H1 (cell line): ENCODE results near the gene PFDN1. TPM values are rescaled to one million over a fixed set of nuclear protein-coding genes. Genes with fewer than 3 reads are reported as not detected.

Source experiments
- CTCF ChIA-PET: fragments of 300-600 bp; sonication (Branson Sonifier 250); formaldehyde crosslinking; loops from one replicate; lab custom pipeline; 2021; ENCODE audit not compliant: partially characterized antibody; lab: Charles Lee
- POLR2A ChIA-PET: fragments of 300-600 bp; sonication (Branson Sonifier 250); formaldehyde crosslinking; loops from one replicate; lab custom pipeline; 2021; ENCODE audit warnings: inconsistent platforms; ENCODE audit not compliant: partially characterized antibody; lab: Charles Lee
- DNase-seq, 2 experiments: peaks; one replicate each; pipeline versions ENCODE4 v3.0.0 to v3.0.0-alpha.2; 2010 to 2022; ENCODE audit warnings: low spot score in 2 of 2, low read depth in 1 of 2, mixed read lengths in 1 of 2
- FAIRE-seq: peaks from 2 replicates; lab custom pipeline; 2011; peaks lifted over from hg19 to GRCh38; lab: Jason Lieb, UNC
- H2AFZ ChIP-seq: 2 replicates; pipeline ENCODE4 v1.8.1; 2012; ENCODE audit warnings: low read length, inconsistent platforms
- H2AK5ac ChIP-seq: 2 replicates; pipeline ENCODE4 v1.6.1; 2013; ENCODE audit warnings: low read depth, low read length
- H2BK120ac ChIP-seq: replicated peaks from 2 replicates; pipeline ENCODE3; 2013; ENCODE audit warnings: low read depth, low read length, inconsistent platforms
- H2BK12ac ChIP-seq: 2 replicates; pipeline ENCODE4 v1.6.1; 2013; ENCODE audit warnings: low read depth, low read length
- H2BK15ac ChIP-seq: 2 replicates; pipeline ENCODE4 v1.6.1; 2013; ENCODE audit warnings: low read length
- H2BK20ac ChIP-seq: 2 replicates; pipeline ENCODE4 v1.6.1; 2013; ENCODE audit warnings: low read length
- H2BK5ac ChIP-seq: 2 replicates; pipeline ENCODE4 v1.6.1; 2013; ENCODE audit warnings: low read depth, low read length
- H3K14ac ChIP-seq: 2 replicates; pipeline ENCODE4 v1.6.1; 2013; ENCODE audit warnings: inconsistent platforms; ENCODE audit not compliant: insufficient read length
- H3K18ac ChIP-seq: 2 replicates; pipeline ENCODE4 v1.6.1; 2013; ENCODE audit warnings: low read length; ENCODE audit errors: extremely low read depth
- H3K23ac ChIP-seq: 2 replicates; pipeline ENCODE4 v1.6.1; 2013; ENCODE audit warnings: inconsistent platforms; ENCODE audit not compliant: insufficient read length
- H3K23me2 ChIP-seq: 2 replicates; pipeline ENCODE4 v1.6.1; 2013; ENCODE audit warnings: low read depth, low read length
- H3K27ac ChIP-seq: 2 replicates; pipeline ENCODE4 v1.6.1; 2011; ENCODE audit warnings: low read depth, low read length, inconsistent platforms
- H3K27me3 ChIP-seq, 4 experiments: replicated peaks in 1 of 4; 1 replicate in 1 of 4; 2 replicates in 3 of 4; pipeline versions ENCODE4 v1.6.1 to v1.8.1; 2011 to 2013; ENCODE audit warnings: low read length in 3 of 4, mild to moderate bottlenecking in 3 of 4, inconsistent platforms in 2 of 4, mixed read lengths in 2 of 4, moderate library complexity in 1 of 4; ENCODE audit not compliant: control insufficient read depth in 3 of 4, insufficient read depth in 3 of 4; ENCODE audit errors: extremely low read depth in 1 of 4
- H3K36me3 ChIP-seq, 4 experiments: 2 replicates each; pipeline versions ENCODE4 v1.6.1 to v1.8.1; 2011 to 2013; ENCODE audit warnings: mild to moderate bottlenecking in 4 of 4, low read length in 3 of 4, moderate library complexity in 2 of 4, control low read depth in 1 of 4, inconsistent platforms in 1 of 4; ENCODE audit not compliant: insufficient read depth in 4 of 4, control insufficient read depth in 2 of 4
- H3K4ac ChIP-seq: replicated peaks from 2 replicates; pipeline ENCODE3; 2013; ENCODE audit warnings: low read length, low read depth, mixed read lengths, inconsistent platforms; ENCODE audit not compliant: insufficient read length
- H3K4me1 ChIP-seq, 4 experiments: replicated peaks in 1 of 4; 1 replicate in 1 of 4; 2 replicates in 3 of 4; pipeline versions ENCODE4 v1.6.1 to v1.8.1; 2011 to 2013; ENCODE audit warnings: low read length in 3 of 4, inconsistent platforms in 2 of 4, mixed read lengths in 1 of 4; ENCODE audit not compliant: insufficient read depth in 4 of 4, control insufficient read depth in 3 of 4
- H3K4me2 ChIP-seq, 2 experiments: 2 replicates each; pipeline versions ENCODE4 v1.6.1 to v1.8.1; 2011 to 2013; ENCODE audit warnings: low read depth in 2 of 2, low read length in 2 of 2, control low read depth in 1 of 2, inconsistent platforms in 1 of 2, mild to moderate bottlenecking in 1 of 2; ENCODE audit not compliant: insufficient read depth in 1 of 2
- H3K4me3 ChIP-seq, 4 experiments: fragments of 200-600, 300-600 bp in 1 of 4; sonication (generic), shearing (Covaris generic), sonication (Bioruptor Twin) in 1 of 4; 2 replicates each; pipeline versions ENCODE4 v1.5.1 to v1.8.1; 2011 to 2016; ENCODE audit warnings: low read length in 4 of 4, low read depth in 3 of 4, control low read depth in 2 of 4, inconsistent platforms in 2 of 4, mild to moderate bottlenecking in 2 of 4, mixed read lengths in 1 of 4, moderate library complexity in 1 of 4; ENCODE audit not compliant: insufficient read depth in 2 of 4; ENCODE audit errors: extremely low read depth in 1 of 4
- H3K56ac ChIP-seq: replicated peaks from 2 replicates; pipeline ENCODE3; 2013; ENCODE audit warnings: low read depth, mild to moderate bottlenecking, mixed read lengths, low read length, inconsistent platforms; ENCODE audit not compliant: insufficient read length
- H3K79me1 ChIP-seq: 2 replicates; pipeline ENCODE4 v1.6.1; 2013; ENCODE audit warnings: low read depth, low read length, control low read depth
- H3K79me2 ChIP-seq, 2 experiments: 2 replicates each; pipeline versions ENCODE4 v1.6.1 to v1.8.1; 2012 to 2013; ENCODE audit warnings: low read length in 2 of 2, mild to moderate bottlenecking in 2 of 2, inconsistent platforms in 1 of 2; ENCODE audit not compliant: insufficient read depth in 2 of 2, control insufficient read depth in 1 of 2
- H3K9ac ChIP-seq, 4 experiments: replicated peaks in 1 of 4; 1 replicate in 1 of 4; 2 replicates in 3 of 4; pipeline versions ENCODE4 v1.6.1 to v1.8.1; 2011 to 2013; ENCODE audit warnings: low read depth in 3 of 4, low read length in 3 of 4, control low read depth in 2 of 4, mild to moderate bottlenecking in 2 of 4, moderate library complexity in 2 of 4, inconsistent platforms in 1 of 4; ENCODE audit errors: extremely low read depth in 1 of 4
- H3K9me3 ChIP-seq, 2 experiments: 2 replicates each; pipeline versions ENCODE4 v1.6.1 to v1.8.1; 2012 to 2013; ENCODE audit warnings: mild to moderate bottlenecking in 2 of 2, moderate library complexity in 2 of 2, control low read depth in 1 of 2, inconsistent platforms in 1 of 2, low read depth in 1 of 2, low read length in 1 of 2, mixed read lengths in 1 of 2; ENCODE audit not compliant: insufficient read depth in 2 of 2
- H4K20me1 ChIP-seq, 2 experiments: replicated peaks in 1 of 2; 2 replicates each; pipeline versions ENCODE3 to v1.8.1; 2011 to 2013; ENCODE audit warnings: inconsistent platforms in 2 of 2, low read length in 2 of 2, mild to moderate bottlenecking in 1 of 2; ENCODE audit not compliant: insufficient read depth in 2 of 2, control insufficient read depth in 1 of 2
- H4K5ac ChIP-seq: 2 replicates; pipeline ENCODE4 v1.6.1; 2013; ENCODE audit warnings: low read length, low read depth, mixed read lengths, inconsistent platforms; ENCODE audit not compliant: insufficient read length
- H4K8ac ChIP-seq: 2 replicates; pipeline ENCODE4 v1.8.0; 2013; ENCODE audit warnings: mild to moderate bottlenecking, moderate library complexity, low read length, inconsistent platforms; ENCODE audit not compliant: insufficient read depth; ENCODE audit errors: extremely low read depth
- H4K91ac ChIP-seq: replicated peaks from 2 replicates; pipeline ENCODE3; 2013; ENCODE audit warnings: low read length, mixed read lengths, inconsistent platforms; ENCODE audit not compliant: insufficient read length
- FOSL1 ChIP-seq: IDR thresholded peaks from 2 replicates; pipeline ENCODE4 v1.6.1; 2011; ENCODE audit warnings: mild to moderate bottlenecking, low read depth, low read length, moderate library complexity; ENCODE audit not compliant: insufficient read depth
- KDM1A ChIP-seq: fragments of 200-600, 300-600 bp; sonication (generic); IDR thresholded peaks from 2 replicates; pipeline ENCODE4 v1.7.1; 2016; ENCODE audit warnings: mild to moderate bottlenecking, low read length, borderline replicate concordance
- POLR2A ChIP-seq, 2 experiments: IDR thresholded peaks; 1 replicate in 1 of 2; 2 replicates in 1 of 2; pipeline ENCODE4 v1.6.1; 2011; ENCODE audit warnings: low read depth in 2 of 2, low read length in 2 of 2, mild to moderate bottlenecking in 2 of 2; ENCODE audit errors: control extremely low read depth in 1 of 2
- SIRT6 ChIP-seq: IDR thresholded peaks from one replicate; pipeline ENCODE4 v1.7.1; 2012; ENCODE audit warnings: low read length, inconsistent platforms
- SP2 ChIP-seq: IDR thresholded peaks from 2 replicates; pipeline ENCODE4 v1.6.1; 2012; ENCODE audit warnings: mild to moderate bottlenecking, low read length, inconsistent platforms
- USF2 ChIP-seq: IDR thresholded peaks from 2 replicates; pipeline ENCODE4 v1.6.1; 2011; ENCODE audit warnings: low read length, improper control_type of control experiment
- WGBS, 2 experiments: shearing (Covaris generic) in 1 of 2; methylation state at CpG; one replicate each; pipeline versions ENCODE4 v1.1.6 to v1.1.7; 2013 to 2015; ENCODE audit warnings: low lambda C conversion rate in 2 of 2, mixed read lengths in 2 of 2, inconsistent platforms in 1 of 2, low coverage in 1 of 2, missing lambda C conversion rate in 1 of 2; ENCODE audit not compliant: insufficient replicate concordance in 2 of 2, insufficient coverage in 1 of 2, insufficient read length in 1 of 2; ENCODE audit errors: extremely low coverage in 1 of 2, missing lambda C conversion rate in 1 of 2; 5-methylcytosine and 5-hydroxymethylcytosine counted together
- polyA plus RNA-seq, 7 experiments: library from polyadenylated mRNA; depleted of rRNA in 3 of 7; stranded (reverse) in 5 of 7; unstranded in 2 of 7; fragments of >200 nt in 5 of 7; fragments of 200-250 nt in 2 of 7; gene quantifications; 1 replicate in 5 of 7; 2 replicates in 1 of 7; 4 replicates in 1 of 7; pipeline versions ENCODE4 v1.2.1 to v1.2.3, GENCODE V29; 2011 to 2013; ENCODE audit warnings: missing spikeins in 2 of 7, mixed read lengths in 2 of 7
- total RNA-seq: library from RNA; stranded (reverse); fragmentation: NEBNext Ultra II Directional; extraction: Animal tissue kit (Norgen Biotek cat#: 25700); gene quantifications from 2 replicates; pipeline ENCODE4 v1.2.1, GENCODE V29; 2021

The PFDN1 gene
- total and polyA plus RNA-seq, 2 of the 8 experiments (the other 6 are each of a cell fraction or from before 2014, with no cell fraction given) = 53.0 to 89.6 TPM

- peaks cover 0 to 96% of the 10 kb centered on the region in 2 experiments; a peak in 3 of 4 replicates for H3K79me2 ChIP-seq
- CTCF ChIA-PET = interaction anchor here (1.3 kb wide), 3 partner anchors 25 to 53 kb away, joined by 3 read pairs; no protein-coding TSS in a partner anchor
- no peaks in the 10 kb centered on the region for H3K79me1 ChIP-seq
- H2BK20ac ChIP-seq = no peak overlapping the region
- no peaks in the 10 kb centered on the region; a peak in 1 of 8 replicates for H3K36me3 ChIP-seq
- no peak for TF ChIP-seq USF2
- no peak for TF ChIP-seq FOSL1
- no peak for TF ChIP-seq SIRT6
- TF ChIP-seq SP2 = no peak
- TF ChIP-seq KDM1A = no peak
- TF ChIP-seq POLR2A (IDR thresholded peaks at IDR 0.05; ENCODE audit: control extremely low read depth in 1 of 2, low read depth in 2 of 2, low read length in 2 of 2) = no peak
- TF ChIP-seq, all 59 proteins: peak for 0
- Histone ChIP-seq H3K4me1 (no peaks in the 10 kb centered on the region), H3K27me3 (no peaks in the 10 kb centered on the region), H3K18ac (no peak overlapping the region), H2BK12ac (no peak overlapping the region), H3K4ac (no peak overlapping the region), H3K9ac (no peak overlapping the region), H3K9me3 (no peaks in the 10 kb centered on the region), H2BK5ac (no peak overlapping the region), H3K4me3 (no peak overlapping the region), H3K56ac (no peak overlapping the region), H3K27ac (no peak overlapping the region), H2BK120ac (no peak overlapping the region), H4K91ac (no peak overlapping the region), H2AK5ac (no peak overlapping the region), H3K23me2 (no peaks in the 10 kb centered on the region; the same call in 1 of the 2 replicates), H2AFZ (no peak overlapping the region), H4K20me1 (peaks cover 4% of the 10 kb centered on the region in 2 experiments), H2BK15ac (no peak overlapping the region), H3K14ac (no peak overlapping the region), H4K5ac (no peak overlapping the region), H3K4me2 (no peak overlapping the region), H4K8ac (no peak overlapping the region), H3K23ac (no peak overlapping the region)
- POLR2A ChIA-PET = interaction anchor here (1.0 to 1.6 kb wide), 3 partner anchors 9 to 12 kb away, joined by 4 to 7 read pairs (median 4); partner anchors contain the start of gene PFDN1
- DNase-seq (no peak), FAIRE-seq (no peak)
- 84% methylated on average over 4 of the region's 4 CpGs; no CpG with 5 or more reads in 1 of the 2 experiments for WGBS, 2 experiments
These were observed 9.6 kb downstream of the PFDN1 start for GRCh38 chr5:140293091-140293848.
